Psoas muscle (tissue), 8 donors: ENCODE measurements around the gene TMEM151A. TPM values are rescaled to one million over a fixed set of nuclear protein-coding genes. Genes with fewer than 3 reads are reported as not detected.

ENCODE experiments used
- ATAC-seq, 4 donors: fragments of 200-7000 bp; cut with Tn5 transposase; one replicate each; pipeline ENCODE4 v1.9.1; 2020; ENCODE audit warnings: moderate library complexity in 3 of 4, mild to moderate bottlenecking in 2 of 4
- DNase-seq, 2 donors: peaks; one replicate each; pipeline ENCODE4 v3.0.0-alpha.2; 2020
- H3K27ac ChIP-seq: fragments of 200-600 bp; one replicate; pipeline ENCODE4 v1.8.0; 2022
- H3K27me3 ChIP-seq, 3 donors: fragments of 200-600 bp in 1 of 3; one replicate each; pipeline versions ENCODE4 v1.6.1 to v1.8.0; 2013 to 2022; ENCODE audit warnings: low read length in 2 of 3, mild to moderate bottlenecking in 2 of 3, moderate library complexity in 1 of 3; ENCODE audit not compliant: insufficient read depth in 3 of 3
- H3K36me3 ChIP-seq, 2 donors: fragments of 200-600 bp in 1 of 2; one replicate each; pipeline versions ENCODE4 v1.6.1 to v1.8.0; 2013 to 2022; ENCODE audit warnings: low read depth in 1 of 2, mild to moderate bottlenecking in 1 of 2, moderate library complexity in 1 of 2; ENCODE audit not compliant: insufficient read depth in 1 of 2
- H3K4me1 ChIP-seq: fragments of 200-600 bp; one replicate; pipeline ENCODE4 v1.8.0; 2022
- H3K4me3 ChIP-seq: fragments of 200-600 bp; one replicate; pipeline ENCODE4 v1.8.0; 2022; ENCODE audit warnings: mild to moderate bottlenecking
- H3K9me3 ChIP-seq: fragments of 200-600 bp; one replicate; pipeline ENCODE4 v1.8.0; 2022
- CTCF ChIP-seq: fragments of 200-600 bp; IDR thresholded peaks from one replicate; pipeline ENCODE4 v1.8.0; 2022; ENCODE audit warnings: antibody characterized with exemption
- WGBS, 3 donors: extraction: QIAGEN DNeasy Blood & Tissue Kit; methylation state at CpG; one replicate each; pipeline versions ENCODE4 v1.1.6 to v1.1.7; 2013; 5-methylcytosine and 5-hydroxymethylcytosine counted together
- intact Hi-C, 2 donors: fragments of 100-400 bp; cut with DNase I; formaldehyde crosslinking; loops; one replicate each; pipeline versions ENCODE4 v1.11.0 to v1.14.2; 2022
- polyA plus RNA-seq, 3 donors: library from polyadenylated mRNA; stranded (reverse); fragments of 200-250 nt; gene quantifications; one replicate each; pipeline ENCODE4 v1.2.3, GENCODE V29; 2013
- total RNA-seq, 4 donors: library from RNA; stranded (reverse); fragmentation: NEBNext Ultra II Directional in 2 of 4; extraction: Animal tissue kit (Norgen Biotek cat#: 25700) in 2 of 4; gene quantifications; one replicate each; pipeline versions ENCODE4 v1.2.1 to v1.2.4, GENCODE V29; 2021 to 2023
- donor health status: healthy with polysubstance abuse.
- donor health status: DM: no; HTN: no; CAD: no; lungs with moderate emphysema.
- donor health status: Bipolar disorder and iron deficiency.
- donor health status: healthy.
- donor health status: DM: yes; HTN: yes; CAD: no.
- donor health status: DM: no; HTN: no; CAD: no.
- donor health status: DM: no; HTN: no; CAD: no.
- donor health status: DM: yes; HTN: yes; CAD: no.

The TMEM151A gene
- total and polyA plus RNA-seq, 7 donors: 0.04 to 0.05 TPM; not detected in 5

- 68 to 84% (median 77%) methylated on average over 6 of the region's 6 CpGs for WGBS, 3 donors
- Histone ChIP-seq H3K27ac (no peak overlapping the region), H3K4me1 (peaks cover 9% of the 10 kb centered on the region), H3K9me3 (no peaks in the 10 kb centered on the region), H3K27me3 (peaks cover 0 to 7% (median 0%) of the 10 kb centered on the region in 3 donors), H3K4me3 (no peak overlapping the region), H3K36me3 (peaks cover 9 to 30% of the 10 kb centered on the region in 2 donors)
- DNase-seq (no peak), ATAC-seq (no peak)
- no peak for TF ChIP-seq CTCF
- intact Hi-C loops: no loop called here
These were observed 10.7 kb upstream of the TMEM151A start for GRCh38 chr11:66281001-66281400.

GRCh38 chr11:66281776-66282467 lies 9.8 kb upstream of the TMEM151A start:
- H3K36me3 ChIP-seq: peaks cover 6 to 30% of the 10 kb centered on the region in 2 donors
- DNase-seq (no peak), ATAC-seq (peak in 3 of 4 donors; percentile 1 to 4 (median 3))
- H3K4me3 ChIP-seq: no peak overlapping the region
- TF ChIP-seq CTCF: no peak
- peaks cover 0 to 7% (median 0%) of the 10 kb centered on the region in 3 donors for H3K27me3 ChIP-seq
- WGBS, 3 donors: 29 to 36% (median 32%) methylated on average over 20 of the region's 20 CpGs
- H3K9me3 ChIP-seq: no peaks in the 10 kb centered on the region
- intact Hi-C loops: loop anchor here in 1 of 2 donors (1.0 kb wide), 1 partner anchor 60 kb away; no protein-coding TSS in a partner anchor
- no peak overlapping the region for H3K27ac ChIP-seq
- H3K4me1 ChIP-seq: peaks cover 9% of the 10 kb centered on the region

- WGBS, 3 donors: 14 to 18% (median 14%) methylated on average over 26 to 35 of the region's 35 CpGs
- H3K27ac ChIP-seq: no peak overlapping the region
- TF ChIP-seq CTCF: peak; percentile 99
- DNase-seq: peak; percentile 98 to 99
- H3K36me3 ChIP-seq: peaks cover 6 to 31% of the 10 kb centered on the region in 2 donors
- peaks cover 0 to 7% (median 0%) of the 10 kb centered on the region in 3 donors for H3K27me3 ChIP-seq
- H3K4me1 ChIP-seq: peaks cover 8% of the 10 kb centered on the region
- no peak overlapping the region for H3K4me3 ChIP-seq
- peak; percentile 87 to 94 (median 88) for ATAC-seq
- intact Hi-C loops: loop anchor here in 1 of 2 donors (1.0 kb wide), 1 partner anchor 60 kb away; no protein-coding TSS in a partner anchor
- no peaks in the 10 kb centered on the region for H3K9me3 ChIP-seq
These were observed 8.9 kb upstream of the TMEM151A start for GRCh38 chr11:66282468-66283455.

- WGBS, 3 donors: 75 to 80% (median 79%) methylated on average over 10 to 14 of the region's 14 CpGs
- H3K4me1 ChIP-seq: peaks cover 15% of the 10 kb centered on the region
These were observed 8.1 kb upstream of the TMEM151A start for GRCh38 chr11:66283461-66284105.

More at GRCh38 chr11:66283461-66284105, 8.1 kb upstream of the TMEM151A start:
- TF ChIP-seq CTCF: no peak
- DNase-seq (no peak), ATAC-seq (no peak)
- Histone ChIP-seq H3K36me3 (peaks cover 6 to 31% of the 10 kb centered on the region in 2 donors), H3K27ac (no peak overlapping the region), H3K4me3 (no peak overlapping the region), H3K9me3 (no peaks in the 10 kb centered on the region), H3K27me3 (peaks cover 0 to 7% (median 0%) of the 10 kb centered on the region in 3 donors)
- intact Hi-C loops: no loop called here
